GM18907 (cell line): ENCODE measurements around the gene MN1.

Source experiments
- ATAC-seq: cut with Tn5 transposase; IDR thresholded peaks from one replicate; pipeline ENCODE4 v1.9.1; 2021; ENCODE audit warnings: mild to moderate bottlenecking, moderate library complexity; ENCODE audit not compliant: unreplicated experiment

MN1 gene

GRCh38 chr22:27719535-27720227 lies 81.9 kb downstream of the MN1 start:
- no peak for ATAC-seq

DNA sequence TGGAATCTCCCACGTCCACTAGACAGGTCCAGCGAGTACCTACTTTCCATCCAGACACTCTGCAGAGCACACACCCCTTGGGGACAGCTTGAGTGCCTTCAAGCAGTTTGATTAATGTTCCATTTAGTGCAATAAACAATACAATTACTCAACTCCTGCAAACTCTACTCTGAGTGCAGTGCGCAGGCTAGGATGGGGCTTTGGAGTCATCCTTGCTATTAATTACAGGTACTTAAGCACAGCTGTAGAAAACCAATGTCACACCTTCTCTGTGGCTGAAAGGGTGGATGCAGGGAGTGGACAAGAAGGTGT lies 82.6 kb downstream of the MN1 start:
- ATAC-seq, result no peak

DNA sequence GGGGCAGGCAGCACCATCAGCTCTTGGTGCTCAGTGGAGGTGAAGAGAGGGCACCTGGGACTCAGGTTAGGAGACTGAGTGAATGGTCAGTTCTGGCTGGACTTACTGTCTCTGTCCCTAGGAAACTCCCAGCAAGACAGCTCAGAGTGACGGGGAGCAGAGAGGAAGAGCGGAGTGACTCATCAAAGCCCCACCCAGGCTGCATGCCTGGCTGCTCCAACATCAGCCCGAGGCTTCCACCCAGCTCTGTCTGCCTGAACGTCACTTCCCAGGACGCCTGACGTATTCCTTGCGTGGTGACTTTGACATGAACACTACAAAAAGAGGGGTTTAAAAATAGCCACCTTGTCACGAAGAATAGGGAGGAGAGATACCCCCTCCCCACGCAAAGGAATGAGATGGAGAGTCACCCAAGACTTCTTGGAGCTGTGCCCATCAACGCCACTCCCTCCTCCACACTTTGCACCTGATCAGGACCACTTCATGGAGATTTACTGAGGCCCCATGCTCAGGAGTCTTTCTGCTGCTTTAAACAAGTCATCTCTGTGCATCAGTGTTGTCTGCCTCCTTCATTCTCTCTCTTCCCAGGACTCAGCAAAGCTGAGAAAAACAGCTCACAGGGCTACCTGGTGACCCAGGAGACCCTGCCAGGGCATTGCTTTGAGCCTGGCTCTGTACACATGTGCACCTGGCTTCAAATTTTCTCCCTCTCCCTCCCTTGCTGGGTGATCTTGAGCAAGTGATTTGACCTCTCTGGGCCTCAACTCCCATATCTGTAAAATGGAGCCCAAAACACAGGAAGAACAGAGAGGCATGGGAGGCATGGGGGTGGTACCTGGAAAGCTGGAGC lies 83.1 kb downstream of the MN1 start:
- no peak for ATAC-seq

DNA sequence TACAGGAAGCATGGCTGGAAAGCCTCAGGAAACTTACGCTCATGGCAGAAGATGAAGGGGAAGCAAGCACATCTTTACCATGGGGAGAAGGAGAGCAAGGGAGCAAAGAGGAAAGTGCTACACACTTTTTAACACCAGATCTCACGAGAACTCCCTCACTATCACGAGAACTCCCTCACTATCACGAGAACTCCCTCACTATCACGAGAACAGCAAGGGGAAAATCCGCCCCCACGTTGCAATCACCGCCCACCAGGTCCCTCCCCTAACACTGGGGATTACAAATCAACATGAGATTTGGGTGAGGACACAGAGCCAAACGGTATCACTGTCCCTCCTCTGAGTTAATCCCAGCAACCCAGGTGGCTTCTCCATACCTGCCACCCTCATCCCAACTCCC lies 84.5 kb downstream of the MN1 start:
- no peak for ATAC-seq

- ATAC-seq, result no peak
Observed at GRCh38 chr22:27716074-27716473, 85.5 kb downstream of the MN1 start.

DNA sequence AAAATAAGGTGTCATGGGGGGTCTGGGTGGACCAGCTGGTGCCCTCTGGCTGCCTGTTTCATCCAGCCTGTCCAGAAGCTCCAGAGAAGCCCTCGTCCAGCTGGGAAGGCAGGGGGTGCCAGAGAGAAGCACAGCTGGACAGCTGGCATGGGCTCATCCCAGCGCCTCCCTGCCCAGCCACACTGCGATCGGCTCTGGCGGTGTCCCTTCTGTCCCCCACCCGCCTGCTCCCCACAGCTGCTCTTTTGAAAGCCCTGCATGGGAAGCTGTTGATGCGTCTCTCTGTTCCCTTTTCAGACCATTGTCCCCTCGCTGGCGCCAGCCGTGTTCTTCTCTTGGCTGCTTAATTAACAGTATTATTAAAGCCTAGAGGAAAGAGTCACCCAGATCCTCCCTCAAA lies 86.5 kb downstream of the MN1 start:
- no peak for ATAC-seq

GRCh38 chr22:27714068-27714467 lies 87.5 kb downstream of the MN1 start:
- no peak for ATAC-seq

- no peak for ATAC-seq
Observed at GRCh38 chr22:27713461-27713860, 88.1 kb downstream of the MN1 start.

GRCh38 chr22:27711756-27712155 lies 89.8 kb downstream of the MN1 start:
- ATAC-seq, result no peak

GRCh38 chr22:27711012-27711411 lies 90.5 kb downstream of the MN1 start:
- no peak for ATAC-seq

DNA sequence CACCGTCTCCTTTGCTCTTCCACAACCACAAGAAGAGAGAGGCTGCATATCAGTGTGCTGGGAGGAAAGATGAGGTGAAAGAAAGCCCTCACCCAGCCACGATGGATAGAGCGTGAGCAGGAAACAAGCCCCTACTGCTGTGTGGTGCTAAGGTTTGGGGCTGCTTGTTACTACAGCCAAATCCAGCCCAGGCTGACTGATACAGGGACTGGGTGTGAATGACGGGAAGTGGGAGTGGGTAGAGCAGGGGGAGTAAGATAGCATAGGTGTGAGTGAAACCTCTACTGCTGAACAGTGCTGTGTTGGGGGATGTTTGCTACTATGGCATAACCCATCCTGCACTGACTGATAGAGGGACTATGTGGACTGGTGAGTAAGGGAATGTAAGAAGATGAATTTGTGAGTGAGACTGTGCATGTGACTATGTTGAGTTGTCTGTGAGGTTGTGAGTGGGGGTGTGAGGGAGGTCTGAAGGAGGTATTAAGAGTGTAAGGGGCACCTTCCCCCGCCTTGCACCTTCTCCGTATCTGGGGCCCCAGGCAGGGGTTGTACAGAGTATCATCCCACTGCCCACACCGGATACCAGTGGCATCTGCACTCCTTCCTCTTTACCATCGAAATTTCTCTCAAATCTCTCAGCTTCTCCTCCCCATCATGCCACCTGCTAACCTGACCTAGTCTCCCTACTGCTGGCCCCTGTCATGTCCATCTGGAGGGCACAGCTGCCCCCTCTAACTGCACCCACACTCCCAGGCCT lies 91.5 kb downstream of the MN1 start:
- no peak for ATAC-seq

DNA sequence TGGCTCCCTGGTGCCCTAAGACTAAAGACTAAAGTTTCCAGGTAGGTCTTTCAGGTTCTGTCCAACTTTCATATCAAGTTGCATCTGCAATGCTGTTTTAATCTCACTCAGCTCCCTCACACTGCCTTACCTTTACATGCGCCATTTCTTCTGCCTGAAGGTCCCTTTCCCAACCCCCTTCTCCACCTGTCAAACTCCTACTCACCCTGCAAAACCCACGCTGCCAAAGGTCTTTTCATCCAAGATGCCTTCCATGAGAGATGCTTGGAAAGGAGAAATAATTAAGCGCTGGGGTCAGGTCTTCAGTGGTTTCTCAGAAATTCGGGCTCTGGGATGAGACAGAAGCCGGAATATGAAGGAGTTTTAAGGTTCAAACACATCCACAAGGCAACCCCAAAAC lies 95.1 kb downstream of the MN1 start:
- no peak for ATAC-seq

DNA sequence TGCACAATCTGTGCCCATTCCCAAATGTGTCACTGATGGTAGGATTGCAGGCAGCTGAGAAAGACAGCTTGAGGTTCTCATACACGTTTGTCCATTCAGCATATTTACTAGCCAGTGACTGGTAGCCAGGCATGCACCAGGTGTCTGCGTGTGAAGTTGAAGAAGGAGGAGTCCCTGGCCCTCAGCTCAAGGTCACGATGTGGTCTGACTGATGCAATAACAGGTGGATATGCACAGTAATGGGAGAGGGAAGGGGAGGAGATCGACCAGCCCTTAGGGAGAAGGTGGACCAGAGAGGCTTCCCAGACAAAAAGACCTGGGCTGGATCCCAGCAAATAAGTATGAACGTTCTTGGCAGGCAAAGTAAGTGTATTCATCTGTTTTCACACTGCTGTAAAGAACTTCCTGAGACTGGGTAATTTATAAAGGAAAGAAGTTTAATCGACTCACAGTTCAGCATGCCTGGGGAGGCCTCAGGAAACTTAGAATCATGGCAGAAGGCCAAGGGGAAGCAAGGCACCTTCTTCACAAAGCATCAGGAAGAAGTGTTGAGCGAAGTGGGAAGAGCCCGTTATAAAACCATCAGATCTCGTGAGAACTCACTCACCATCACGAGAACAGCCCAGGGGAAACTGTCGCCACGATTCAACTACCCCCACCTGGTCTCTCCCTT lies 96.0 kb downstream of the MN1 start:
- no peak for ATAC-seq

- no peak for ATAC-seq
Observed at GRCh38 chr22:27704581-27704980, 97.0 kb downstream of the MN1 start.

- ATAC-seq, result no peak
Observed at GRCh38 chr22:27699383-27700019, 102.1 kb downstream of the MN1 start.

DNA sequence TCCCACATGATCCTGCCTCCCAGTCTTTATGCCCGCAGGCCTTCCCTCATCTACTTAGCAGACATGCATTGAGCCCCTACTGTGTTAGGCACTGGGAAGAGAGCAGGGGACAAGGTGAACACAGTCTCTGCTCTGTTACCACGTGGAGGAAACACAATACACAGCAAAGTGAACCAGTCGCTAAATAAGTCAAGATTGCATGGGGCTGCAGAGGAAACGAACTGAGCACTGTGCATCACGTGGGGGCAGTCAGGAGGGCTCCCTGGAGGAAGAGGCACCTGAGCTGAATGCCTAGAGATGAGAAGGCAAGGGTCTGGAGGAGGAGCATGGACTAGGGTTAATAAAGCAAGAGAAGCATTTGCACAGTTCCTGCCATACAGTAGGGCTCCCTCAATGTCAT lies 102.7 kb downstream of the MN1 start:
- ATAC-seq, result no peak
